SK-N-SH (cell line): ENCODE measurements around the gene CSTPP1. TPM values are rescaled to one million over a fixed set of nuclear protein-coding genes. Genes with fewer than 3 reads are reported as not detected.

Source experiments
- CTCF ChIA-PET: fragments of 300-600, 350-600 bp; formaldehyde crosslinking; extraction: SDS; loops from one replicate; lab custom pipeline; 2021; lab: Yijun Ruan, JAX
- POLR2A ChIA-PET: fragments of 350-600 bp; sonication (Branson Sonifier 250); formaldehyde crosslinking; extraction: SDS; loops from one replicate; lab custom pipeline; 2020; ENCODE audit warnings: antibody characterized with exemption, inconsistent platforms; lab: Yijun Ruan, JAX
- DNase-seq: peaks from one replicate; pipeline ENCODE4 v3.0.0; 2012
- H2AFZ ChIP-seq: fragments of 200-600 bp; sonication (generic); 2 replicates; pipeline ENCODE4 v1.8.1; 2016; ENCODE audit warnings: antibody characterized with exemption, mild to moderate bottlenecking, low read depth
- H3F3A ChIP-seq: fragments of 200-600 bp; sonication (generic); replicated peaks from 2 replicates; pipeline ENCODE3; 2016; ENCODE audit warnings: antibody characterized with exemption, mild to moderate bottlenecking; ENCODE audit not compliant: insufficient read depth
- H3K27ac ChIP-seq, 2 experiments: fragments of 200-500 bp in 1 of 2; fragments of 200-600 bp in 1 of 2; sonication (Bioruptor generic) in 1 of 2; sonication (generic), shearing (Covaris generic) in 1 of 2; 2 replicates each; pipeline versions ENCODE4 v1.5.1 to v1.6.1; 2014 to 2016; ENCODE audit warnings: low read depth in 2 of 2, inconsistent platforms in 1 of 2, low read length in 1 of 2, mild to moderate bottlenecking in 1 of 2, mixed read lengths in 1 of 2
- H3K27me3 ChIP-seq: fragments of 200-600 bp; sonication (generic), shearing (Covaris generic); 2 replicates; pipeline ENCODE4 v1.6.1; 2016; ENCODE audit warnings: mixed run types; ENCODE audit not compliant: insufficient read depth
- H3K36me3 ChIP-seq, 2 experiments: fragments of 200-500 bp in 1 of 2; fragments of 200-600 bp in 1 of 2; sonication (Bioruptor generic) in 1 of 2; sonication (generic) in 1 of 2; replicated peaks in 1 of 2; 2 replicates each; pipeline versions ENCODE3 to v1.5.1; 2014 to 2016; ENCODE audit warnings: low read length in 1 of 2, mild to moderate bottlenecking in 1 of 2; ENCODE audit not compliant: insufficient read depth in 2 of 2, control insufficient read depth in 1 of 2
- H3K4me1 ChIP-seq, 2 experiments: fragments of 200-500 bp in 1 of 2; fragments of 200-600 bp in 1 of 2; sonication (Bioruptor generic) in 1 of 2; sonication (generic), shearing (Covaris generic) in 1 of 2; 2 replicates each; pipeline versions ENCODE4 v1.5.1 to v1.6.1; 2014 to 2016; ENCODE audit warnings: low read depth in 1 of 2, low read length in 1 of 2, mixed run types in 1 of 2; ENCODE audit not compliant: insufficient read depth in 2 of 2, control insufficient read depth in 1 of 2
- H3K4me2 ChIP-seq: fragments of 200-600 bp; sonication (generic), shearing (Covaris generic); 2 replicates; pipeline ENCODE4 v1.6.1; 2017; ENCODE audit warnings: mixed run types
- H3K4me3 ChIP-seq, 2 experiments: fragments of 200-500 bp in 1 of 2; fragments of 200-600 bp in 1 of 2; sonication (Bioruptor generic) in 1 of 2; sonication (generic), shearing (Covaris generic) in 1 of 2; 2 replicates each; pipeline versions ENCODE4 v1.5.1 to v1.8.1; 2014 to 2016; ENCODE audit warnings: low read depth in 2 of 2, inconsistent platforms in 1 of 2, low read length in 1 of 2, mild to moderate bottlenecking in 1 of 2, mixed read lengths in 1 of 2, moderate library complexity in 1 of 2
- H3K79me2 ChIP-seq: fragments of 200-600 bp; sonication (generic); 2 replicates; pipeline ENCODE4 v1.8.1; 2017; ENCODE audit warnings: mild to moderate bottlenecking; ENCODE audit not compliant: insufficient read depth
- H3K9ac ChIP-seq: fragments of 200-600 bp; sonication (generic); 2 replicates; pipeline ENCODE4 v1.6.1; 2017; ENCODE audit warnings: mixed run types
- H3K9me2 ChIP-seq: fragments of 200-600 bp; sonication (generic); 2 replicates; pipeline ENCODE4 v1.6.1; 2017; ENCODE audit warnings: mixed run types
- H3K9me3 ChIP-seq: fragments of 200-600 bp; sonication (generic); 2 replicates; pipeline ENCODE4 v1.6.1; 2017; ENCODE audit warnings: mixed run types, mild to moderate bottlenecking, moderate library complexity
- H4K20me1 ChIP-seq: fragments of 200-600 bp; sonication (generic); 2 replicates; pipeline ENCODE4 v1.6.1; 2017; ENCODE audit warnings: mild to moderate bottlenecking, mixed run types; ENCODE audit not compliant: insufficient read depth
- CHD2 ChIP-seq: fragments of 150-350 bp; IDR thresholded peaks from 2 replicates; pipeline ENCODE4 v1.6.1; 2018; ENCODE audit warnings: low read length; ENCODE audit not compliant: partially characterized antibody
- CTCF ChIP-seq: fragments of 200-600 bp; sonication (generic); IDR thresholded peaks from 2 replicates; pipeline ENCODE4 v1.6.1; 2017; ENCODE audit warnings: antibody characterized with exemption, mild to moderate bottlenecking, moderate library complexity
- ELF1 ChIP-seq: IDR thresholded peaks from 2 replicates; pipeline ENCODE4 v1.4.0; 2012
- EP300 ChIP-seq, 2 experiments: IDR thresholded peaks; 2 replicates each; pipeline versions ENCODE4 v1.4.0 to v1.6.1; 2012; ENCODE audit warnings: borderline replicate concordance in 1 of 2, low read depth in 1 of 2, low read length in 1 of 2
- EZH2phosphoT487 ChIP-seq: fragments of 200-600 bp; sonication (generic); IDR thresholded peaks from 2 replicates; pipeline ENCODE4 v1.6.1; 2017; ENCODE audit warnings: low read depth, mixed run types, mild to moderate bottlenecking, antibody characterized with exemption, moderate library complexity, borderline replicate concordance
- FOSL2 ChIP-seq: IDR thresholded peaks from 2 replicates; pipeline ENCODE4 v1.4.0; 2012; ENCODE audit warnings: low read depth, mild to moderate bottlenecking, moderate library complexity, borderline replicate concordance
- FOXM1 ChIP-seq: IDR thresholded peaks from 2 replicates; pipeline ENCODE4 v1.4.0; 2012; ENCODE audit warnings: low read depth, mild to moderate bottlenecking
- GABPA ChIP-seq: IDR thresholded peaks from 2 replicates; pipeline ENCODE4 v1.4.0; 2012; ENCODE audit warnings: low read depth, mild to moderate bottlenecking
- GATA2 ChIP-seq: sonication (generic); formaldehyde crosslinking; IDR thresholded peaks from 2 replicates; pipeline ENCODE4 v1.5.0; 2020; ENCODE audit warnings: mild to moderate bottlenecking, missing genetic modification reagents
- JUND ChIP-seq: IDR thresholded peaks from 2 replicates; pipeline ENCODE4 v1.4.0; 2012
- MEF2A ChIP-seq: IDR thresholded peaks from 2 replicates; pipeline ENCODE4 v1.4.0; 2012; ENCODE audit warnings: low read depth, borderline replicate concordance
- NRF1 ChIP-seq: IDR thresholded peaks from 2 replicates; pipeline ENCODE4 v1.6.1; 2012; ENCODE audit warnings: low read depth, mild to moderate bottlenecking, low read length
- PBX3 ChIP-seq: IDR thresholded peaks from 2 replicates; pipeline ENCODE4; 2012
- RAD21 ChIP-seq: IDR thresholded peaks from 2 replicates; pipeline ENCODE4 v1.6.1; 2012; ENCODE audit warnings: mild to moderate bottlenecking, low read length
- RXRA ChIP-seq: IDR thresholded peaks from 2 replicates; pipeline ENCODE4 v1.4.0; 2012; ENCODE audit warnings: low read depth, mild to moderate bottlenecking, borderline replicate concordance
- SIN3A ChIP-seq: IDR thresholded peaks from 2 replicates; pipeline ENCODE4 v1.6.1; 2012; ENCODE audit warnings: low read depth, mild to moderate bottlenecking, low read length, moderate library complexity, borderline replicate concordance
- TAF1 ChIP-seq: IDR thresholded peaks from 2 replicates; pipeline ENCODE4 v1.6.1; 2012; ENCODE audit warnings: low read depth, mild to moderate bottlenecking, low read length, moderate library complexity, borderline replicate concordance
- TCF12 ChIP-seq: IDR thresholded peaks from 2 replicates; pipeline ENCODE4 v1.4.0; 2012
- WGBS: methylation state at CpG from one replicate; pipeline ENCODE4 v1.1.6; 2017; ENCODE audit warnings: low lambda C conversion rate; 5-methylcytosine and 5-hydroxymethylcytosine counted together
- polyA plus RNA-seq, 3 experiments: library from polyadenylated mRNA; depleted of rRNA; stranded (reverse); fragments of >200 nt; gene quantifications; 2 replicates each; pipeline ENCODE4 v1.2.3, GENCODE V29; 2012
- TF ChIP-seq, protein P1 (sequence below): IDR thresholded peaks from 2 replicates; pipeline ENCODE4 v1.4.0; 2012; ENCODE audit warnings: low read depth, borderline replicate concordance
- TF ChIP-seq, protein P2 (sequence below): IDR thresholded peaks from 2 replicates; pipeline ENCODE4 v1.4.0; 2012; ENCODE audit warnings: low read depth

CSTPP1 gene
- polyA plus RNA-seq, 1 of the 3 experiments (the other 2 are of a cell fraction): 85.7 TPM

- H4K20me1 ChIP-seq: no peaks in the 10 kb centered on the region
- no peak overlapping the region for H3K9ac ChIP-seq
- ChIA-PET POLR2A (no interaction called here), CTCF (interaction anchor here (0.9 to 1.5 kb wide), 5 partner anchors 11 to 819 kb away, joined by 3 to 5 read pairs (median 3); no protein-coding TSS in a partner anchor)
- no peak overlapping the region for H3K4me2 ChIP-seq
- DNase-seq: no peak
- no peaks in the 10 kb centered on the region for H3K9me3 ChIP-seq
- no peaks in the 10 kb centered on the region for H3K79me2 ChIP-seq
- H2AFZ ChIP-seq: no peak overlapping the region
- H3K9me2 ChIP-seq: no peaks in the 10 kb centered on the region
- no peaks in the 10 kb centered on the region for H3K36me3 ChIP-seq
- peak overlapping the region in 1 of 2 experiments; percentile 48; a peak in 2 of 4 replicates for H3K27ac ChIP-seq
- no peak overlapping the region for H3K4me3 ChIP-seq
- H3K4me1 ChIP-seq: peaks cover 10 to 16% of the 10 kb centered on the region in 2 experiments; a peak in 3 of 4 replicates
- WGBS: 82% methylated on average over 6 of the region's 6 CpGs
- peaks cover 4% of the 10 kb centered on the region for H3F3A ChIP-seq
- no peak for TF ChIP-seq FOSL2
- no peak for TF ChIP-seq RAD21
- TF ChIP-seq, protein P1, sequence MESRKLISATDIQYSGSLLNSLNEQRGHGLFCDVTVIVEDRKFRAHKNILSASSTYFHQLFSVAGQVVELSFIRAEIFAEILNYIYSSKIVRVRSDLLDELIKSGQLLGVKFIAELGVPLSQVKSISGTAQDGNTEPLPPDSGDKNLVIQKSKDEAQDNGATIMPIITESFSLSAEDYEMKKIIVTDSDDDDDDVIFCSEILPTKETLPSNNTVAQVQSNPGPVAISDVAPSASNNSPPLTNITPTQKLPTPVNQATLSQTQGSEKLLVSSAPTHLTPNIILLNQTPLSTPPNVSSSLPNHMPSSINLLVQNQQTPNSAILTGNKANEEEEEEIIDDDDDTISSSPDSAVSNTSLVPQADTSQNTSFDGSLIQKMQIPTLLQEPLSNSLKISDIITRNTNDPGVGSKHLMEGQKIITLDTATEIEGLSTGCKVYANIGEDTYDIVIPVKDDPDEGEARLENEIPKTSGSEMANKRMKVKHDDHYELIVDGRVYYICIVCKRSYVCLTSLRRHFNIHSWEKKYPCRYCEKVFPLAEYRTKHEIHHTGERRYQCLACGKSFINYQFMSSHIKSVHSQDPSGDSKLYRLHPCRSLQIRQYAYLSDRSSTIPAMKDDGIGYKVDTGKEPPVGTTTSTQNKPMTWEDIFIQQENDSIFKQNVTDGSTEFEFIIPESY: no peak
- TF ChIP-seq GATA2 (CRISPR knock-in tag): no peak
- no peak for TF ChIP-seq TAF1
- TF ChIP-seq SIN3A: no peak
- no peak for TF ChIP-seq PBX3
- no peak for TF ChIP-seq GABPA
- TF ChIP-seq NRF1: no peak
- no peak for TF ChIP-seq TCF12
- TF ChIP-seq EZH2phosphoT487: no peak
- no peak for TF ChIP-seq FOXM1
- no peak for TF ChIP-seq CHD2
- TF ChIP-seq ELF1: no peak
- TF ChIP-seq MEF2A: no peak
- TF ChIP-seq, protein P2, sequence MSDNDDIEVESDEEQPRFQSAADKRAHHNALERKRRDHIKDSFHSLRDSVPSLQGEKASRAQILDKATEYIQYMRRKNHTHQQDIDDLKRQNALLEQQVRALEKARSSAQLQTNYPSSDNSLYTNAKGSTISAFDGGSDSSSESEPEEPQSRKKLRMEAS: no peak
- TF ChIP-seq EP300 (IDR thresholded peaks at IDR 0.05; ENCODE audit: borderline replicate concordance in 1 of 2, low read depth in 1 of 2, low read length in 1 of 2): no peak
- TF ChIP-seq CTCF: no peak
- no peak for TF ChIP-seq RXRA
- TF ChIP-seq JUND: no peak
- H3K27me3 ChIP-seq: no peaks in the 10 kb centered on the region
These were observed 172.6 kb downstream of the CSTPP1 start for GRCh38 chr11:47109051-47109726.
